ENCODE results near the gene NHLRC2.

Gene NHLRC2

GRCh38 chr10:113858541-113858940 lies 4.1 kb downstream of the NHLRC2 start:
- DNase-seq (ENCODE audit: low read depth in 2 of 2, low spot score in 1 of 2), result no peak

GRCh38 chr10:113859261-113859660 lies 4.8 kb downstream of the NHLRC2 start:
- DNase-seq (ENCODE audit: low read depth in 2 of 2, low spot score in 1 of 2), result no peak

- DNase-seq (ENCODE audit: low read depth in 2 of 2, low spot score in 1 of 2), result no peak
Measured at GRCh38 chr10:113865901-113866300, 11.4 kb downstream of the NHLRC2 start.

GRCh38 chr10:113866551-113867394 lies 12.3 kb downstream of the NHLRC2 start:
- DNase-seq (ENCODE audit: low read depth in 2 of 2, low spot score in 1 of 2), result no peak

- no peak for DNase-seq (ENCODE audit: low read depth in 2 of 2, low spot score in 1 of 2)
Measured at GRCh38 chr10:113867904-113868303, 13.4 kb downstream of the NHLRC2 start.

DNA sequence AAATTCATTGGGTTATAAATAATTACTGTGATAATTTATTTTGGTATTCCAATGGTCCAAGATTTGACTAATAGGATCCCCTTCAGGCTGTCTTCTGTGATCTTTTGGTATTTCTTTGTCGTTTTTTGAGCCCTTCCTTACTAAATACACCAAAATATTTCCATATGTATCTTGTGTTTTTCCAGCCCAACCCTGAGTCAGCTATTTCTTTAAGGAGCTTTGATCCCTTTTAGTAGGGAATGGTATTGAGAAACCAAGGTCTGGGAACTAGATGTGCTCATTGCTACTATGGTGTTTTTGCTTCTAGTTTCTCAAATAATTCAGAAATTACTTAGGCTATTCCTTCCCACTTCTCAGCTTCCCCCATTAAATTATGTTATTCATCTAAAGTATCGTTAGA lies 15.3 kb downstream of the NHLRC2 start:
- no peak for DNase-seq (ENCODE audit: low read depth in 2 of 2, low spot score in 1 of 2)

GRCh38 chr10:113872139-113873030 lies 17.9 kb downstream of the NHLRC2 start:
- DNase-seq (ENCODE audit: low read depth in 2 of 2, low spot score in 1 of 2), result no peak

DNA sequence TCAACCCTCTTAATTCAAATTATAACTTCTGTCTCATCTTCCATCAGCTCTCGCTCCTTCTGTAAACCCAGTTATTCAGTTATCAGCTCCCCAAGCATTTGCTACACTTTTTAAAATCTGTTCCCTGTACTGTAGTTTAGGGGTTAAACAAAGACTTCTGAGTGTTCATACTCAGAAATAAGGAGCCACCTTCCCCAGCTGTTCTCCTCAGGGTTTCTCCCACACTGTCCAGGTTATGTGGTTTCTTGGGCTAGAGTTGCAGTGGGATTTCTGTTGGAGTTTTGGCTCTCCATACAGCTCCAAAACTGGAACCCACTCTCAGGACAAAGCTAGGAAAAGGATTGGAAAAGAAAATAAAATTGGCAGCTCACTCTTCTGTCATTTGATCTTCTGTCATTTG lies 20.8 kb downstream of the NHLRC2 start:
- no peak for DNase-seq (ENCODE audit: low read depth in 2 of 2, low spot score in 1 of 2)

DNA sequence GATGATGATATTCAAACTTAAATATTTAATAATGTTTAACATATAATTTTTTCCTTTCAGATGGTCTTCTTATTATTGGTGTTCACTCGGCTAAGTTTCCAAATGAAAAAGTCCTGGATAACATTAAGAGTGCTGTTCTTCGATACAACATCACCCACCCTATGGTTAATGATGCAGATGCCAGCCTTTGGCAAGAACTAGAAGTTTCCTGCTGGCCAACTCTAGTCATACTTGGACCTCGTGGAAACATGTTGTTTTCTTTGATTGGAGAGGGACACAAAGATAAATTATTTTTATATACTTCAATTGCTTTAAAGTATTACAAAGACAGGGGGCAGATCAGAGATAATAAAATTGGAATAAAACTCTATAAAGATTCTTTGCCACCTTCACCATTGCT lies 22.0 kb downstream of the NHLRC2 start:
- no peak for DNase-seq (ENCODE audit: low read depth in 2 of 2, low spot score in 1 of 2)

GRCh38 chr10:113879691-113880090 lies 25.2 kb downstream of the NHLRC2 start:
- no peak for DNase-seq (ENCODE audit: low read depth in 2 of 2, low spot score in 1 of 2)

- DNase-seq (ENCODE audit: low read depth in 2 of 2, low spot score in 1 of 2), result no peak
Measured at GRCh38 chr10:113880236-113880635, 25.8 kb downstream of the NHLRC2 start.

DNA sequence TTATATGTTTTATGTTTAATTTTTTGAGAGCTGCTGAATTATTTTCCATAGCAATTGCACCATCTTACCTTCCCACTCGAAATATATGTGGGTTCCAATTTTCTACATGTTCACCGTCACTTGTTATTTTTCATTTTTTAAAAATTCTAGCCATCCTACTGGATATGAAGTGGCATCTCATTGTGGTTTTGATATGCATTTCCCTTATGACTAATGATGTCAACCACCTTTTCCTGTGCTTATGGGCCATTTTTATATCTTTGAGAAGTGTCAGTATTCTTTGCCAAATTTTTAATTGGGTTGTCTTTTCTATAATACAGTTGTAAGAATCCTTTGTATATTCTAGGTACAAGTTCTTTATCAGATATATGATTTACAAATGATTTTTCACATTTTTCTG lies 27.8 kb downstream of the NHLRC2 start:
- DNase-seq (ENCODE audit: low read depth in 2 of 2, low spot score in 1 of 2), result no peak

DNA sequence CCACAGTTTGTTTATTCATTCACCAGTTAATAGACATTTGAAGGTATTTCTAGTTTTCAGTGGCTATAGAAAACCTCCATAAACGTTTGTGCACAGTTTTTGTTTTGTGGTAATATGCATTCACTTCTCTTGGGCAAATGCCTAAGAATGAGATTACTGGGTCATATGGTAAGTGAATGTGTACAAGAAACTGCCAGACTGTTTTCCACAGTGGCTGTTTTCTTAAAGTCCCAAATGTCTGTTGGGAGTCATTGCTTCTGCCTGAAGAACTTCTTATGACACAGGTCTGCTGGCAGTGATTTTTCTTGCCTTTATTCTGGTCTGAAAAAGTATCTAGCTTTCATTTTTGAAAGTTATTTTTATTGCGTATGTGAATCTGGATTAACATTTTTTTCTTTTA lies 35.5 kb downstream of the NHLRC2 start:
- no peak for DNase-seq (ENCODE audit: low read depth in 2 of 2, low spot score in 1 of 2)

GRCh38 chr10:113890769-113891168 lies 36.3 kb downstream of the NHLRC2 start:
- no peak for DNase-seq (ENCODE audit: low read depth in 2 of 2, low spot score in 1 of 2)

DNA sequence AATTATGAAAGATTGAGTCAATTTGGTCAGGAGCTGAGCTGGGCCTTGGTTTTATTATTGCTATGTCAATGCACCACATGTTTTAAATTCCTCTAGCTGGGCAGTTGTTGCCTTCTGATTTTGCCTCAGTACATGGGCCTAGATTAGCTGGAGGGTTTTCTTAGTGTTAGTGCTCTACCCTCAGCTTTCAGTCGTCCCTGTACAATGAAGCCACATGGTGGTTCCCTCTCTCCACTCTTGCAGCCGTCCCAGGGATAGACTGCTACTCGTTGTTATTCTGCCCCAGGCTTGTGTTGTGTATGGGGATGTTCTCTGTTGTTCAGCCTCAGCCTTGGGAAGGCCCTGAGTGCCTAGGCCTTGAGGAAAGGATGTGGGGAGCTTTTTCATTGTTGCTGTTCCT lies 37.0 kb downstream of the NHLRC2 start:
- DNase-seq (ENCODE audit: low read depth in 2 of 2, low spot score in 1 of 2), result no peak

DNA sequence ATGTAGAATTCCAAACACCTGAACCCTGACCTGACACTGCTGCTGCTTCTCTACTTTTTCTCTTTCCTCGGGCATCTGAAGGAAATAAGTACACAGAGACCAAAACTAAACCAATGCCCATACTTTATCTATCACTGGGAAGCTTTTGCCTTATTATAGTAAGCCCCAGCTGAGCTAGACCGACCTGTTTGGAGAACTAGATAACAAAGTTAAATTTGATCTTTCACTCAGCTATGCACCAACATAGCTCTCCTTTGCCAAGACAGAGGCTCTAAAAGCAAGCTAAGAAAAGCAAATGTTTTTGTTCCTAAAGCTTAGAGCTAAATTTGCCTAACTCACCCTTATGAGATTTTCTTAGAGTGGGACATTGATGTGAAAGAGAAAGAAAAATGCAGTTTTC lies 39.1 kb downstream of the NHLRC2 start:
- DNase-seq (ENCODE audit: low read depth in 2 of 2, low spot score in 1 of 2), result no peak

- no peak for DNase-seq (ENCODE audit: low read depth in 2 of 2, low spot score in 1 of 2)
Measured at GRCh38 chr10:113894581-113894980, 40.1 kb downstream of the NHLRC2 start.

GRCh38 chr10:113895018-113895417 lies 40.6 kb downstream of the NHLRC2 start:
- DNase-seq (ENCODE audit: low read depth in 2 of 2, low spot score in 1 of 2), result no peak

DNA sequence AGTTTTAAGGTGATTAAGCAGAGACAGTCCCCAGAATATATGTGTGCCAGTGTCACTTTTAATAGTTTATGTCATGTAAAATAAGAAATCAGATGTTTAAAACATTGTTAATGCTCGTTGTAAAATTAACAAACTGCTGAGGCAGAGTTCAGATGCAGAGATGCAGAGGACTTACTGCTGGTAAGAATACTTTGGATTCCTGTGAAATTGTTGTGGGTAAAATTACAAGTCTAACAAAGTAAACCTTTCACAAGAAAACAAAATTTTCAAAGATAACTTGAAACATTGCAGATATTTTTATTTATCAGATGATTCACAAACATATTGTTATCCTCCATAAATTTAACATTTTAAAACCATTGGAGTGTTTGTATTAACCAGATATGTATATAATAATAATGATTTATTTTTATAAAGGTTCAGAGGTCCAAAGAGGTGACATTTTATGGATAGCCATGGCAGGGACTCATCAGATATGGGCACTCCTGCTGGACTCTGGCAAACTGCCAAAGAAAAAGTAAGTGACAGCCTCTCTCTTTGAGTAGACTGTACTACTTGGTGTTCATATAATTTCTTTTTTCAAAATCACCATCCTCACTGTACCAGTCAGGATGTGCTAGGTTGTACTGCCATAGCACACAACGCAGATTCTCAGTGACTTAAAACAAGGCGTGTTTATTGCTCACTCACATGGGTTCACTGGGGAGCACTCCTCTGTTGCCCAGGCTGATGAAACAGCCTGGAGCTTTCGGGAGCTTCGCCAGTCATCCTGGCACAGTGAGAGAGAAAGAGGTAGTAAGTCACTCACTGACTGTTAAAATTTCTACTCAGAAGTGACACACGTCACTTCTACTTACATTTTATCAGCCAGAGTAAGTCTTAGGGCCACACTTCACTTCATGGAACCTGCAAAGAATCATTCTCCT lies 43.5 kb downstream of the NHLRC2 start:
- no peak for DNase-seq (ENCODE audit: low read depth in 2 of 2, low spot score in 1 of 2)

DNA sequence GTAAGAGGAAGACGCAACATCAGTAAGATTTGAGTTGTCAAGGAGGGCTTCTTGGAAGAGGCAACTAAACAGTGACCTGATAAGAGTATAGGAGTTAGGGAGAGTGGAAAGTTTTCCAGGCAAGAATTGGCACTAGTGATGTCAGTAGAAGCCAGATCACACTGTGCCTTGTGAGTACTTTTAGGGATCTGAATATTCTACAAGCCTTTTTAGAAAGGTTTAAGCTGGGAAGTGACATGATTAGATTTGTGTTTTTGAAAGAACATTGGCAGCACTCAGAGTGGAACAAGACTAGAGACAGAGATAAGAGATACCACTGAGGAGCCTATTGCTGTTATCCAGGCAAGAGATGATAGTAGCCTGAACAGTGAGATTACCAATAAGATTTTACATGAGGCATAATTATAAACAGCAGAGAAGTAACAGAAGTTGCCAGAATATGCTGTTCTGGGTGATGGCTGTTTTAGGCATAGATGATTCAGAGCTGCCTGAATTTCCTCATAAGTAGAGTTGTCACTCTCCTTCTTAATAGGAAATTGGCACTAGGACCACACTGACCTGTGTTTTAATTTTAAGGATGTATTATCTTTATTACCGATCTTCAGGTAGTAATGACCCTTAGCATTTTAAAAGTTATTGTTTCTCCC lies 45.6 kb downstream of the NHLRC2 start:
- DNase-seq (ENCODE audit: low read depth in 2 of 2, low spot score in 1 of 2), result no peak

DNA sequence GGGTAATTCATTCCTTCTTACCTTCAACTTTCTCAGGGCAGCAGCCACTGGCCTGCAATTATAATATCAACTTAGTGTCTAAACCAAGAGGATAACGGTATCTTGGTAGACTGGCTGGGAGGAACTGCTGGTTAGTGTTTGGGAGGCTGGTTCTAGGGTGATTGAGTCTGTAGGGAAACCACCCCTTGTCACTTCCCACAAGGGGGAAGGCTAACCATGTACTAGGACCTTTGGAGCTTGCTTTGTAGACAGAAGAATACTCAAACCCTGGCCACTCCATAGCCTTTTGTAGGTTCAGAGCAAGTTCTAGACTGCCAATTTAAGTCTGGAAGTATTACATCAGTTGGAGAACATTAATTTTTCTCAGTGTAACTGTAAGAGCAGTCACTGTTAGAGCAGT lies 51.3 kb downstream of the NHLRC2 start:
- DNase-seq (ENCODE audit: low read depth in 2 of 2, low spot score in 1 of 2), result no peak

Measured in stimulated activated CD8-positive, alpha-beta memory T cell treated with anti-CD3 and anti-CD28 coated beads, Interleukin-4, amount 100 ng/mL, for 1 hour (primary cell).